Measurements from ENCODE around the gene SPN. TPM values are rescaled to one million over a fixed set of nuclear protein-coding genes. Genes with fewer than 3 reads are reported as not detected.
"Not testable (repeated sequence)": the region's sequence is repeated elsewhere in the genome, so short reads cannot be mapped to it uniquely, and the experiment has no call there.

The SPN gene
- total RNA-seq, 1 experiment from 2014 or later = 0.17 TPM

GRCh38 chr16:29620591-29620990, 42.5 kb upstream of the SPN start:
- CTCF ChIA-PET = not testable (repeated sequence)
- TF ChIP-seq, protein P1, sequence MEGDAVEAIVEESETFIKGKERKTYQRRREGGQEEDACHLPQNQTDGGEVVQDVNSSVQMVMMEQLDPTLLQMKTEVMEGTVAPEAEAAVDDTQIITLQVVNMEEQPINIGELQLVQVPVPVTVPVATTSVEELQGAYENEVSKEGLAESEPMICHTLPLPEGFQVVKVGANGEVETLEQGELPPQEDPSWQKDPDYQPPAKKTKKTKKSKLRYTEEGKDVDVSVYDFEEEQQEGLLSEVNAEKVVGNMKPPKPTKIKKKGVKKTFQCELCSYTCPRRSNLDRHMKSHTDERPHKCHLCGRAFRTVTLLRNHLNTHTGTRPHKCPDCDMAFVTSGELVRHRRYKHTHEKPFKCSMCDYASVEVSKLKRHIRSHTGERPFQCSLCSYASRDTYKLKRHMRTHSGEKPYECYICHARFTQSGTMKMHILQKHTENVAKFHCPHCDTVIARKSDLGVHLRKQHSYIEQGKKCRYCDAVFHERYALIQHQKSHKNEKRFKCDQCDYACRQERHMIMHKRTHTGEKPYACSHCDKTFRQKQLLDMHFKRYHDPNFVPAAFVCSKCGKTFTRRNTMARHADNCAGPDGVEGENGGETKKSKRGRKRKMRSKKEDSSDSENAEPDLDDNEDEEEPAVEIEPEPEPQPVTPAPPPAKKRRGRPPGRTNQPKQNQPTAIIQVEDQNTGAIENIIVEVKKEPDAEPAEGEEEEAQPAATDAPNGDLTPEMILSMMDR (conservative IDR thresholded peaks at IDR 0.05) = 0 out of 2 replicates have a peak, but pooled peaks have one; percentile 24

GRCh38 chr16:29622738-29623137, 40.3 kb upstream of the SPN start:
- BruUV-seq (replicated peaks); H3K9me2 ChIP-seq (ENCODE audit: insufficient read depth); H3K27me3 ChIP-seq (ENCODE audit: insufficient read depth, low read depth); DNase-seq; H2AFZ ChIP-seq; POLR2A ChIA-PET (ENCODE audit: unreplicated experiment); H3K4me1 ChIP-seq (replicated peaks; ENCODE audit: insufficient read depth); H4K20me1 ChIP-seq (ENCODE audit: insufficient read depth); intact Hi-C loops (cut with micrococcal nuclease; ENCODE audit: unreplicated experiment); H3K27ac ChIP-seq; H3K9me3 ChIP-seq (ENCODE audit: insufficient read depth, low read depth); H3K4me3 ChIP-seq; H3K4me2 ChIP-seq; H3K36me3 ChIP-seq (ENCODE audit: low read depth); H3F3A ChIP-seq (ENCODE audit: insufficient read depth, low read depth); H3K79me2 ChIP-seq (ENCODE audit: low read depth); CTCF ChIA-PET: not testable (repeated sequence)

More at GRCh38 chr16:29620591-29620990, 42.5 kb upstream of the SPN start:
- BruUV-seq (replicated peaks); H3K27me3 ChIP-seq (ENCODE audit: insufficient read depth, low read depth); H3K36me3 ChIP-seq (ENCODE audit: low read depth); H3F3A ChIP-seq (ENCODE audit: insufficient read depth, low read depth); DNase-seq; H3K27ac ChIP-seq; H2AFZ ChIP-seq; POLR2A ChIA-PET (ENCODE audit: unreplicated experiment); H4K20me1 ChIP-seq (ENCODE audit: insufficient read depth); H3K4me1 ChIP-seq (replicated peaks; ENCODE audit: insufficient read depth); H3K79me2 ChIP-seq (ENCODE audit: low read depth); H3K4me3 ChIP-seq; H3K4me2 ChIP-seq; H3K9me3 ChIP-seq (ENCODE audit: insufficient read depth, low read depth); intact Hi-C loops (cut with micrococcal nuclease; ENCODE audit: unreplicated experiment); H3K9me2 ChIP-seq (ENCODE audit: insufficient read depth): not testable (repeated sequence)

- H3K36me3 ChIP-seq (ENCODE audit: low read depth); CTCF ChIA-PET; intact Hi-C loops (cut with micrococcal nuclease; ENCODE audit: unreplicated experiment); BruUV-seq (replicated peaks); H3K9me3 ChIP-seq (ENCODE audit: insufficient read depth, low read depth); POLR2A ChIA-PET (ENCODE audit: unreplicated experiment); H3K9me2 ChIP-seq (ENCODE audit: insufficient read depth); H3K4me3 ChIP-seq; H3K27me3 ChIP-seq (ENCODE audit: insufficient read depth, low read depth); H2AFZ ChIP-seq; H3F3A ChIP-seq (ENCODE audit: insufficient read depth, low read depth); DNase-seq; H3K4me2 ChIP-seq; H4K20me1 ChIP-seq (ENCODE audit: insufficient read depth); H3K27ac ChIP-seq; H3K4me1 ChIP-seq (replicated peaks; ENCODE audit: insufficient read depth); H3K79me2 ChIP-seq (ENCODE audit: low read depth): not testable (repeated sequence)
Measured at GRCh38 chr16:29623253-29623652, 39.8 kb upstream of the SPN start.

DNA sequence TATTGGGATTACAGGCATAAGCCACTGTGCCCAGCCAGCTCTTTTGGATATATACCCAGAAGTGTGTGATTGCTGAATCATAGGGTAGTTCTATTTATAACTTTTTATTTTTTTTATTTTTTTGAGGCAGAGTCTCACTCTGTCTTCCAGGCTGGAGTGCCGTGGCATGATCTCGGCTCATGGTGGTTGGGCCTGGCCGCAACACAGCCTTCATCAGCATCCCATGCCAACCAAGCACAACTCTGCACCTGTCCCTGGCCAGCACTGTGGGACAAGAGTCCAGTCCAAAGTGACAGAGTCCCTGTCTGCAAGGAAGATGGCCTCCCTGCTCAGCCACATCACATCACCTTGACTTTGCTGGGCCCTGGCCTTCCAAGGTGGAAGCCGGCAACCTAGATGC, 37.9 kb upstream of the SPN start:
- H3K4me3 ChIP-seq; H3K9me3 ChIP-seq (ENCODE audit: insufficient read depth, low read depth); H3K4me2 ChIP-seq; H3K9me2 ChIP-seq (ENCODE audit: insufficient read depth); H3F3A ChIP-seq (ENCODE audit: insufficient read depth, low read depth); H3K27ac ChIP-seq; POLR2A ChIA-PET (ENCODE audit: unreplicated experiment); CTCF ChIA-PET; H3K36me3 ChIP-seq (ENCODE audit: low read depth); BruUV-seq (replicated peaks); H3K27me3 ChIP-seq (ENCODE audit: insufficient read depth, low read depth); DNase-seq; intact Hi-C loops (cut with micrococcal nuclease; ENCODE audit: unreplicated experiment); H2AFZ ChIP-seq; H3K4me1 ChIP-seq (replicated peaks; ENCODE audit: insufficient read depth); H3K79me2 ChIP-seq (ENCODE audit: low read depth); H4K20me1 ChIP-seq (ENCODE audit: insufficient read depth): not testable (repeated sequence)

DNA sequence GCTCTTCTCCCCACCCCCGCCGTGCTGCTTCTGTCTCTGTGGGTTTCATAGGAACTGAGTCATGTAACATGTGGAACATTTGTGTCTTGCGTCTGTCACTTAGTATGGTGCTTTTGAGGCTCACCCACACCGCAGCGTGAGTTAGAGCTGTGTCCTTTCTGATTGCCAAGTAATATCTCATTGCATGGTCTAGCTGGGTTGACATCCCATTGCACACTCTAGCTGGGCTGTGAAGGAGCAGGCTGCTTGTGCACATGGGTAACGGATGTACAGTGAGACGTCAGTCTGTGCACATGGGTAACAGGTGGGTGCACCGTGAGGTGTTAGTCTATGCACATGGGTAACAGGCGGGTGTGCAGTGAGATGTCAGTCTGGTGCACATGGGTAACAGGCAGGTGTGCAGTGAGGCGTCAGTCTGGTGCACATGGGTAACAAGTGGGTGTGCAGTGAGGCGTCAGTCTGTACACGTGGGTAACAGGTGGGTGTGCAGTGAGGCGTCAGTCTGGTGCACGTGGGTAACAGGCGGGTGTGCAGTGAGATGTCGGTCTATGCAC, 36.2 kb upstream of the SPN start:
- H3K79me2 ChIP-seq (ENCODE audit: low read depth); CTCF ChIA-PET; intact Hi-C loops (cut with micrococcal nuclease; ENCODE audit: unreplicated experiment); H3K4me2 ChIP-seq; H3K36me3 ChIP-seq (ENCODE audit: low read depth); H3K4me3 ChIP-seq; H3K27ac ChIP-seq; H3K9me3 ChIP-seq (ENCODE audit: insufficient read depth, low read depth); POLR2A ChIA-PET (ENCODE audit: unreplicated experiment); H4K20me1 ChIP-seq (ENCODE audit: insufficient read depth); H3K9me2 ChIP-seq (ENCODE audit: insufficient read depth); H3F3A ChIP-seq (ENCODE audit: insufficient read depth, low read depth); H3K4me1 ChIP-seq (replicated peaks; ENCODE audit: insufficient read depth); H3K27me3 ChIP-seq (ENCODE audit: insufficient read depth, low read depth); BruUV-seq (replicated peaks); H2AFZ ChIP-seq; DNase-seq: not testable (repeated sequence)

- H3K4me1 ChIP-seq (replicated peaks; ENCODE audit: insufficient read depth); H3K36me3 ChIP-seq (ENCODE audit: low read depth); H3K79me2 ChIP-seq (ENCODE audit: low read depth); H3K4me2 ChIP-seq; H4K20me1 ChIP-seq (ENCODE audit: insufficient read depth); H3K9me3 ChIP-seq (ENCODE audit: insufficient read depth, low read depth); H3K9me2 ChIP-seq (ENCODE audit: insufficient read depth); intact Hi-C loops (cut with micrococcal nuclease; ENCODE audit: unreplicated experiment); H3K27me3 ChIP-seq (ENCODE audit: insufficient read depth, low read depth); CTCF ChIA-PET; H3K4me3 ChIP-seq; DNase-seq; POLR2A ChIA-PET (ENCODE audit: unreplicated experiment); H3K27ac ChIP-seq; H3F3A ChIP-seq (ENCODE audit: insufficient read depth, low read depth); BruUV-seq (replicated peaks); H2AFZ ChIP-seq: not testable (repeated sequence)
Measured at GRCh38 chr16:29627661-29628075, 35.4 kb upstream of the SPN start.

GRCh38 chr16:29628707-29629106, 34.3 kb upstream of the SPN start:
- H3K4me1 ChIP-seq (replicated peaks; ENCODE audit: insufficient read depth); H3K9me2 ChIP-seq (ENCODE audit: insufficient read depth); H3K36me3 ChIP-seq (ENCODE audit: low read depth); H4K20me1 ChIP-seq (ENCODE audit: insufficient read depth); H3K4me3 ChIP-seq; H3F3A ChIP-seq (ENCODE audit: insufficient read depth, low read depth); H3K27ac ChIP-seq; CTCF ChIA-PET; BruUV-seq (replicated peaks); H2AFZ ChIP-seq; H3K79me2 ChIP-seq (ENCODE audit: low read depth); H3K9me3 ChIP-seq (ENCODE audit: insufficient read depth, low read depth); DNase-seq; H3K27me3 ChIP-seq (ENCODE audit: insufficient read depth, low read depth); POLR2A ChIA-PET (ENCODE audit: unreplicated experiment); intact Hi-C loops (cut with micrococcal nuclease; ENCODE audit: unreplicated experiment); H3K4me2 ChIP-seq: not testable (repeated sequence)
